A673 (cell line): ENCODE measurements around the gene SATL1. TPM values are rescaled to one million over a fixed set of nuclear protein-coding genes. Genes with fewer than 3 reads are reported as not detected.

Experiments
- BruUV-seq: library from RNA; stranded (reverse); fragments of 400-500 nt; replicated peaks from 2 replicates; lab custom pipeline; 2021; lab: Mats Ljungman, UMichigan
- CTCF ChIA-PET: fragments of 300-600 bp; sonication (Branson Sonifier 250); formaldehyde crosslinking; loops from one replicate; lab custom pipeline; 2022; ENCODE audit warnings: antibody characterized with exemption; lab: Charles Lee
- POLR2A ChIA-PET: fragments of 300-600 bp; sonication (Branson Sonifier 250); formaldehyde crosslinking; loops from one replicate; lab custom pipeline; 2022; ENCODE audit warnings: antibody characterized with exemption; ENCODE audit not compliant: low non-redundant PET; lab: Charles Lee
- DNase-seq: peaks from one replicate; pipeline ENCODE4 v3.0.0-alpha.2; 2015; ENCODE audit warnings: low spot score
- H3K27ac ChIP-seq: fragments of 200-600 bp; sonication (generic); 2 replicates; pipeline ENCODE4 v1.5.1; 2016; ENCODE audit warnings: mixed run types, low read depth, mild to moderate bottlenecking, mixed read lengths, antibody characterized with exemption, low read length; ENCODE audit not compliant: poor library complexity, severe bottlenecking
- H3K27me3 ChIP-seq: fragments of 200-600 bp; sonication (generic); replicated peaks from 2 replicates; pipeline ENCODE4 v1.6.1; 2017; ENCODE audit warnings: mixed run types, low read depth, mild to moderate bottlenecking, mixed read lengths, antibody characterized with exemption, low read length; ENCODE audit not compliant: insufficient read depth, poor library complexity
- H3K36me3 ChIP-seq: fragments of 200-600 bp; sonication (generic); 2 replicates; pipeline ENCODE4 v1.6.1; 2016; ENCODE audit warnings: mixed run types, mild to moderate bottlenecking, mixed read lengths, antibody characterized with exemption, low read length; ENCODE audit not compliant: insufficient read depth, poor library complexity, severe bottlenecking
- H3K4me1 ChIP-seq: fragments of 200-600 bp; sonication (generic); 2 replicates; pipeline ENCODE4 v1.6.1; 2017; ENCODE audit warnings: mixed run types, mild to moderate bottlenecking, mixed read lengths, antibody characterized with exemption, low read length; ENCODE audit not compliant: insufficient read depth, poor library complexity, severe bottlenecking
- H3K4me3 ChIP-seq: fragments of 200-600 bp; sonication (generic); 2 replicates; pipeline ENCODE4 v1.5.1; 2016; ENCODE audit warnings: low read depth, mixed run types, mild to moderate bottlenecking, mixed read lengths, low read length; ENCODE audit not compliant: poor library complexity, severe bottlenecking
- H3K9me3 ChIP-seq: fragments of 200-600 bp; sonication (generic); 2 replicates; pipeline ENCODE4 v1.6.1; 2016; ENCODE audit warnings: mixed run types, low read depth, mild to moderate bottlenecking, mixed read lengths, antibody characterized with exemption, low read length; ENCODE audit not compliant: poor library complexity, severe bottlenecking
- CTCF ChIP-seq: fragments of 300-800, 200-600 bp; sonication (generic); conservative IDR thresholded peaks from 2 replicates; pipeline ENCODE4 v1.5.1; 2017; ENCODE audit warnings: low read depth, mild to moderate bottlenecking, antibody characterized with exemption, low read length, moderate library complexity, mixed read lengths
- EZH2 ChIP-seq: fragments of 200-600 bp; sonication (generic); IDR thresholded peaks from 2 replicates; pipeline ENCODE4 v1.6.1; 2017; ENCODE audit warnings: borderline replicate concordance, low read depth, mild to moderate bottlenecking, mixed read lengths, antibody characterized with exemption, low read length; ENCODE audit not compliant: poor library complexity, severe bottlenecking
- intact Hi-C: fragments of 100-400 bp; cut with micrococcal nuclease; formaldehyde crosslinking; loops from one replicate; pipeline ENCODE4 v1.10.0; 2022; ENCODE audit not compliant: unreplicated experiment
- total RNA-seq: library from RNA; stranded (reverse); gene quantifications from 2 replicates; pipeline ENCODE4 v1.2.3, GENCODE V29; 2021

The SATL1 gene
- total RNA-seq, 1 experiment from 2014 or later: 0.13 TPM

GRCh38 chrX:85140964-85141363, 102.6 kb downstream of the SATL1 start:
- H3K4me3 ChIP-seq: no peak overlapping the region
- H3K4me1 ChIP-seq: no peaks in the 10 kb centered on the region
- no peak for DNase-seq
- H3K27ac ChIP-seq: no peak overlapping the region
- BruUV-seq: no TSS peak
- TF ChIP-seq EZH2 (no peak), CTCF (no peak)
- ChIA-PET CTCF (no interaction called here), POLR2A (no interaction called here)
- no peaks in the 10 kb centered on the region for H3K27me3 ChIP-seq
- intact Hi-C loops: no loop called here
- no peaks in the 10 kb centered on the region for H3K36me3 ChIP-seq
- no peaks in the 10 kb centered on the region for H3K9me3 ChIP-seq

- no peaks in the 10 kb centered on the region for H3K36me3 ChIP-seq
- CTCF ChIA-PET: no interaction called here
- H3K9me3 ChIP-seq: no peaks in the 10 kb centered on the region
- DNase-seq: no peak
- H3K27ac ChIP-seq: no peak overlapping the region
- no TSS peak for BruUV-seq
- no peak overlapping the region for H3K4me3 ChIP-seq
- TF ChIP-seq EZH2 (no peak), CTCF (no peak)
- no peaks in the 10 kb centered on the region for H3K27me3 ChIP-seq
- intact Hi-C loops: no loop called here
- POLR2A ChIA-PET: no interaction called here
- H3K4me1 ChIP-seq: no peaks in the 10 kb centered on the region
These were observed 104.2 kb downstream of the SATL1 start for GRCh38 chrX:85139422-85139821.

GRCh38 chrX:85136409-85136808, 107.2 kb downstream of the SATL1 start:
- intact Hi-C loops: no loop called here
- POLR2A ChIA-PET: no interaction called here
- H3K4me3 ChIP-seq: no peak overlapping the region
- no peaks in the 10 kb centered on the region for H3K9me3 ChIP-seq
- no peaks in the 10 kb centered on the region for H3K27me3 ChIP-seq
- no TSS peak for BruUV-seq
- H3K36me3 ChIP-seq: no peaks in the 10 kb centered on the region
- no peaks in the 10 kb centered on the region for H3K4me1 ChIP-seq
- no peak for TF ChIP-seq CTCF
- TF ChIP-seq EZH2: no peak
- CTCF ChIA-PET: no interaction called here
- DNase-seq: no peak
- no peak overlapping the region for H3K27ac ChIP-seq
